T-helper 2 cell treated with Interferon-gamma antibody and Interleukin-4, amounts not matched to agents 5 μg/mL and 100 μg/mL, for 36 hours (primary cell): Measurements from ENCODE around the gene PYGB.

Experiments
- DNase-seq: peaks from one replicate; pipeline ENCODE4 v3.0.0; 2021; ENCODE audit warnings: low spot score
- H3K27ac Mint-ChIP-seq: one replicate; pipeline ENCODE4 v1.8.0; 2021; ENCODE audit warnings: mild to moderate bottlenecking, mixed read lengths
- H3K27me3 Mint-ChIP-seq: one replicate; pipeline ENCODE4 v1.8.0; 2021; ENCODE audit warnings: low read depth, mixed read lengths
- H3K36me3 Mint-ChIP-seq: one replicate; pipeline ENCODE4 v1.8.0; 2021; ENCODE audit warnings: low read depth, mixed read lengths
- H3K4me1 Mint-ChIP-seq: one replicate; pipeline ENCODE4 v1.8.0; 2021; ENCODE audit warnings: low read depth, mixed read lengths
- H3K4me3 Mint-ChIP-seq: one replicate; pipeline ENCODE4 v1.8.0; 2022; ENCODE audit warnings: mild to moderate bottlenecking, moderate library complexity, mixed read lengths
- H3K9me3 Mint-ChIP-seq: one replicate; pipeline ENCODE4 v1.8.0; 2021; ENCODE audit warnings: mixed read lengths

The PYGB gene

DNA sequence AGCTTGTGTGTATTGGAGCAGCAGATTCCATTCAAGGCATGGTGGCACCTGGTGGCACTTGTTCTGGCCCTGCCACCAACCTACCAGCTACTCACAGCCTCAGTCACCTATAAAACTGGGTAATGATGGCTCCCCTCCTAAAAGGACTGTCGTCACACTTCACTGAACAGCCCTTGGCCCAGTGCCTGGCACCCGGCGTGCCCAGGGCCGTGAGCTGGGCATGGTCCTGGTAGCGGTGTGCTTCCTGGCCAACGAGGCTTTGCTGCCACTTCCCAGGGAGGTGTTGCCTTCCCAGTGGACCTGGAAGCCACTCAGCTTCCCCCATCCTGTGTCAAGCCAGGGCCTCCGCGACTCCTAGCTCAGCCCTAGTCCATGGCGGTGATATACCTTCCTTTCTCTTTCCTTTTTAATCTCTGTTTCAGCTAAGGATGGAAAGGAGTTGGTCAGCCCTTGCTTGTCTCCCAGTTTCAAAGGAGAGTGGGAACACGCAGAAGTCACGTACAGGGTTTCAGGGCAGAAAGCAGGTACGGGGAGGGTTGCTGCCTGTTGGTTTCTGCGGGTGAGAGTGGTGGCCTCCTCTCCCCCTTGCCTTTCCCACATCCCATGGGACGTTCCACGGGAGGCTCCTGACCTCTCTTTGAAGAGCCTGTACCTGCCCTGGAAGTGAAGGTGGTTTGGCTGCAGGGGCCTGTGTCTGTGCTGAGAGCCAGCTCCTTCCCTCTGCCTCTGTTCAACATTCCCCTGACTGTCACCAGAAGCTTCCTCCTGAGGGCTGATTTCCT, 26.9 kb upstream of the PYGB start:
- Mint-ChIP-seq H3K9me3 (no peaks in the 10 kb centered on the region), H3K27me3 (no peaks in the 10 kb centered on the region), H3K27ac (no peak overlapping the region)

DNA sequence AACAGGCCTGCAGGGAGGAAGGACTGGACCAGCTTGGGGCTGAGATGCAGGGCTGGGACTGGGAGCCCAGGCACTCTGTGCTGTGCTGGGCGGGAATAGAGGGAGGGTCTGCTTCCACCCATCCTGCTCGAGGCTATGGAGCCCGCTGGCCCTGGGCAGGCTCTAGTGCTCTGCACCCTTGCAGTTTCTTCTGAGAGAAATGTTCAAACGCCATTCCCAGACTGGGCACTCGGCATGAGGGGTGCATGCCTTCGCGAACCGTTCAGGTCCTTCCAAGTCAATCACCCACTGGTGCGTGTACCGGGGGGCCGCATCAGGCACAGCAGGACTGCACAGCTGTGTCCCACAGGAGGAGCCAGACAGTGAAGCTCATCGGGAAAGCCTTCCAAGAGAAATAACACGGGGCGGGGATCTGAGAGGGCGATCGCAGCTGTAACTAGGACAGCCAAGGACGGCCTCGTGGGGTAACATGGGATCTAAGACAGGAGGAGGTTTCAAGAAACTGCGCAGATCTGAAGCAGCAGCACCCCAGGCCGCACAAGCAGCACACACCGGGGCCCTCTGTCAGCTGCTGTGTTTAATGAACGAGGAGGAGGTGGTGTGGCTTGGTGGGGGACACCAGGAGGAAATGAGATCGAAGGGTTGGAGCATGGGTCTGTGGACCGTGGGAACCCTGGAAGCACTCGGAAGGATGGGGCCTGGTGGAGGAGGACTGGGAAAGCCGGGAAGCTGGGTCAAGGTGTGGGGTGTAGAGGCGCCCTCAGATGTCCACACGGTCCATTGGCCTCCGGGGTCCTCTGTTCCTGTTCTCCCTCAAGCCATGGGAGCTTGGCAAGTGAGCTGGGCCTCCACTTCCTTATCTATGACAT, 26.1 kb upstream of the PYGB start:
- H3K9me3 Mint-ChIP-seq, result no peaks in the 10 kb centered on the region
- no peaks in the 10 kb centered on the region for H3K27me3 Mint-ChIP-seq
- H3K36me3 Mint-ChIP-seq, result no peaks in the 10 kb centered on the region
- H3K27ac Mint-ChIP-seq, result no peak overlapping the region
- no peak overlapping the region for H3K4me3 Mint-ChIP-seq
- peaks cover 3% of the 10 kb centered on the region for H3K4me1 Mint-ChIP-seq
- DNase-seq, result no peak

More for the DNA sequence above, 26.9 kb upstream of the PYGB start:
- Mint-ChIP-seq H3K36me3 (no peaks in the 10 kb centered on the region), H3K4me1 (peaks cover 3% of the 10 kb centered on the region), H3K4me3 (no peak overlapping the region)
- DNase-seq, result no peak

DNA sequence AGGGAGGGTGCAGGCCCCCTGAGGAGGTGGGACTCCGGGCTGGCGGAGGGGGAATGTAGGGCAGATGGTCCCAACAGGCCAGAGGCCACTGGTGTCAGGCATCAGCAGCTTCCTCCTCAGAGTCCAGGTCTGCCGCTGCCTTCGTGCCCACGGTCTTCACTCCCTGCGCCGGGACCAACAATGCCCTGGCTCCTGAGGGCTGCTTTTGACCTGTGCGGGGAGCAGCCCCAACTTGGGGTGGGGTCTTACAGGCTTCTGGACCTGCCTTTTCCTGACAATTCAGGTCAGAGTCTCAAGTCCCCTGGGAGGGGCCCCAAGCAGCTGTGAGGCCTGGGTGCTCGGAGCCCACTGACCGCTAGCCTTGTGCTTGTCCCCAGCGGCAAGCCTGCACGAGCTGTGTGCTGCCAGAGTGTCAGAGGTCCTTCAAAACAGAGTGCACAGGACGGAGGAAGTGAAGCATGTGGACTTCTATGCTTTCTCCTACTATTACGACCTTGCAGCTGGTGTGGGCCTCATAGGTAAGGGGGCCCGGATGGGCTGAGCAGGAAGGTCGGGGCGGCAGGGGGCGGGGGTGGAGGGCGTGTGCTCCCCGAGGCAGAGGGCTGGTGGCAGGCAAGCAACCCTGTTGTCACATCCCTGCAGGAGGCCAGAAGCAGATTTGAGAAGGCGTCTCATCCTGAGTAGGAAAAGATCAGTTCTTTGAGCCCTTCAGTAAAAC, 25.3 kb upstream of the PYGB start:
- no peaks in the 10 kb centered on the region for H3K9me3 Mint-ChIP-seq
- no peaks in the 10 kb centered on the region for H3K27me3 Mint-ChIP-seq
- DNase-seq, result no peak
- H3K36me3 Mint-ChIP-seq, result no peaks in the 10 kb centered on the region
- H3K27ac Mint-ChIP-seq, result no peak overlapping the region
- peaks cover 3% of the 10 kb centered on the region for H3K4me1 Mint-ChIP-seq
- H3K4me3 Mint-ChIP-seq, result no peak overlapping the region

DNA sequence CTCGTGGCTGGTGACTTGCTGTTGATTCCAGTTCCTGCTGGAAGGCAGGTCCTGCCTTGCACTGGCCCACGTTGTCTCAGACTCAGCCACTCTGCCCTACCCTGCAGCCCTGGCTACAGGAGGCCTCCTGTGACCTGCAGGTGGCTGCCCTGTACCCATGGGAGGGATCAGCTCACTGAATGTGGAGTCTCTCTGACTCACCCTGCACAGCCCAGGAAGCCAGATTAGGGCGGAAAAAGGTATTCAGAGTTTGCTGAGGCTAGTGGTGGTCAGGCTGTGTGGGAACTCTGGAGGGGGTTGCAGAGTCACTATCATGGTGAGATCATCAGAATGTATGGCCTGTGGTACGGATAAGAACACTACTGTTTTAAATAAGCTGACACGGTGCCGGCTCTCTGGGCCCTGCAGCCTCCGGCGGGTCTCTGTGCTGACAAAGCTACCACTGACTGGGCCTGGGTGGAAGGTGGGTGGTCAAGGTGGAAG, 24.7 kb upstream of the PYGB start:
- Mint-ChIP-seq H3K4me3 (no peak overlapping the region), H3K36me3 (no peaks in the 10 kb centered on the region), H3K4me1 (peaks cover 3% of the 10 kb centered on the region), H3K9me3 (no peaks in the 10 kb centered on the region), H3K27me3 (no peaks in the 10 kb centered on the region), H3K27ac (no peak overlapping the region)
- DNase-seq, result peak; percentile 72

DNA sequence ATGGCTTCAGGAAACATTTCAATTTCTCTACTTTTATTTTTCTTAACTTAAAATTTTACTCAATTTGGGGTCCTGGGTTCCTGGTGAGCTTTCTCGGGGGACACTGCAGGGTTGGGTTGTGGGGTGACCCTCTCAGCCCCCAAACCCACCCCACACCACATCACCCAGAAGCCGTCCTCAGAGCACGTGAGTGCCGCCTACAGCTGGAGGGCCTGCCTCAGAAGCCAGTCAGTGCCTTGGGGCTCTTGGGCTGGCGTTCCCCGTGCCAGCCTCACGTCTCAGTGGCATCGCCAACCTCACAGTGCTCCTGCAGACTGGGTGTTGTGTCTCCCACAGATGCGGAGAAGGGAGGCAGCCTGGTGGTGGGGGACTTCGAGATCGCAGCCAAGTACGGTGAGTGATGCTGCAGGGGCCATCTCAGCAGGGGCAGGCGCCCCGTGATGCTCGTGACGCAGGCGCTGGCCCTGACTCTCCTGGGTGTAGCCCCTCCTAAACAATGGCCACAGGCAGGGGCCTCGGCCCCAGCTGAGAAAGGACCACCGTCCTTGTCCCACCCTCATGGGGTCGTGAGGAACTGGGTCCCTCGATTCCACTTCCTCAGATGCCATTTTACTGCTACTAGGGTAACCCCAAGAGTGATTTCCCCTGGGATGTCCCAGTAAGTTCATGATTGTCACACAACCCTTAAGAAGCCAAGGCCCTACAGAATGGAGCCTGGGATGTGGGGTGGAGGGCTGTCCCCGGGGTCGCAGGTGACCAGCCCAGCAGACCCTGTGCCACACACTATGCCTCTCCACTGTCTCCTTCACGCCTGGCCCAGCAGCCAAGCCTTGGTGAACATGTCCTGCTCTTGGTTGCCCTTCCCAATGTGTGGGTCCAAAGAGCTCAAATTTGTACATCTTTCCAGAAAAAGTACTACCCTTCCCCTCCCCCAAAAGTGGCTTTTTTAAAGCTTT, 23.8 kb upstream of the PYGB start:
- no peaks in the 10 kb centered on the region for H3K36me3 Mint-ChIP-seq
- peaks cover 3% of the 10 kb centered on the region for H3K4me1 Mint-ChIP-seq
- no peaks in the 10 kb centered on the region for H3K27me3 Mint-ChIP-seq
- H3K9me3 Mint-ChIP-seq, result no peaks in the 10 kb centered on the region
- H3K4me3 Mint-ChIP-seq, result no peak overlapping the region
- no peak for DNase-seq
- H3K27ac Mint-ChIP-seq, result no peak overlapping the region

DNA sequence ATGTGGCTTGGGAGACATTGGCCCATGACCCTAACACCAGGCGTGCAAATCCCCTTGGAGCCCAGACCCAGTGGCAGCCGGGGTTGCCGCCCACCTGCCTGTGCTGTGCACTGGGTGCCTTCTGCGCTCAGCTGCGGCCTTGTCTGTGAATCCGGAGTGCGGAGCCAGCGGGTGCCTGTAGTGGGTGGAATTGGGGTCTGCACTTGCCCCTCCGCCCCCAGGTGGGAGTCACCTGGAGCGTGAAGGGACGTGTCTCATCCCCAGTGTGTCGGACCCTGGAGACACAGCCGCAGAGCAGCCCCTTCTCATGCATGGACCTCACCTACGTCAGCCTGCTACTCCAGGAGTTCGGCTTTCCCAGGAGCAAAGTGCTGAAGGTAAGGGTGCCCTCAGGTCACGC, 22.9 kb upstream of the PYGB start:
- H3K4me3 Mint-ChIP-seq, result no peak overlapping the region
- H3K4me1 Mint-ChIP-seq, result peaks cover 3% of the 10 kb centered on the region
- H3K36me3 Mint-ChIP-seq, result no peaks in the 10 kb centered on the region
- no peak for DNase-seq
- no peaks in the 10 kb centered on the region for H3K9me3 Mint-ChIP-seq
- no peaks in the 10 kb centered on the region for H3K27me3 Mint-ChIP-seq
- no peak overlapping the region for H3K27ac Mint-ChIP-seq

DNA sequence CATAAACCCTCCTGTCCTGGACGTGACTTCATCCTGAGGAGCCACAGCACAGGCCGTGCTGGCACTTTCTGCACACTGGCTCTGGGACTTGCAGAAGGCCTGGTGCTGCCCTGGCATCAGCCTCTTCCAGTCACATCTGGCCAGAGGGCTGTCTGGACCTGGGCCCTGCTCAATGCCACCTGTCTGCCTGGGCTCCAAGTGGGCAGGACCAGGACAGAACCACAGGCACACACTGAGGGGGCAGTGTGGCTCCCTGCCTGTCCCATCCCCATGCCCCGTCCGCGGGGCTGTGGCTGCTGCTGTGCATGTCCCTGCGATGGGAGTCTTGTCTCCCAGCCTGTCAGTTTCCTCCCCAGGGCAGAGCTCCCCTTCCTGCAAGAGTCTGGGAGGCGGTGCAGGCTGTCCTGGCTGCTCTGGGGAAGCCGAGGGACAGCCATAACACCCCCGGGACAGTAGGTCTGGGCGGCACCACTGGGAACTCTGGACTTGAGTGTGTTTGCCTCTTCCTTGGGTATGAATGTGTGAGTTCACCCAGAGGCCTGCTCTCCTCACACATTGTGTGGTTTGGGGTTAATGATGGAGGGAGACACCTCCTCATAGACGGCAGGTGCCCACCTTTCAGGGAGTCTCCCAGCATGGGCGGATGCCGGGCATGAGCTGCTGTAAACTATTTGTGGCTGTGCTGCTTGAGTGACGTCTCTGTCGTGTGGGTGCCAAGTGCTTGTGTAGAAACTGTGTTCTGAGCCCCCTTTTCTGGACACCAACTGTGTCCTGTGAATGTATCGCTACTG, 22.0 kb upstream of the PYGB start:
- Mint-ChIP-seq H3K9me3 (no peaks in the 10 kb centered on the region), H3K4me3 (no peak overlapping the region), H3K27me3 (no peaks in the 10 kb centered on the region), H3K36me3 (no peaks in the 10 kb centered on the region), H3K27ac (no peak overlapping the region), H3K4me1 (peaks cover 3% of the 10 kb centered on the region)
- no peak for DNase-seq

DNA sequence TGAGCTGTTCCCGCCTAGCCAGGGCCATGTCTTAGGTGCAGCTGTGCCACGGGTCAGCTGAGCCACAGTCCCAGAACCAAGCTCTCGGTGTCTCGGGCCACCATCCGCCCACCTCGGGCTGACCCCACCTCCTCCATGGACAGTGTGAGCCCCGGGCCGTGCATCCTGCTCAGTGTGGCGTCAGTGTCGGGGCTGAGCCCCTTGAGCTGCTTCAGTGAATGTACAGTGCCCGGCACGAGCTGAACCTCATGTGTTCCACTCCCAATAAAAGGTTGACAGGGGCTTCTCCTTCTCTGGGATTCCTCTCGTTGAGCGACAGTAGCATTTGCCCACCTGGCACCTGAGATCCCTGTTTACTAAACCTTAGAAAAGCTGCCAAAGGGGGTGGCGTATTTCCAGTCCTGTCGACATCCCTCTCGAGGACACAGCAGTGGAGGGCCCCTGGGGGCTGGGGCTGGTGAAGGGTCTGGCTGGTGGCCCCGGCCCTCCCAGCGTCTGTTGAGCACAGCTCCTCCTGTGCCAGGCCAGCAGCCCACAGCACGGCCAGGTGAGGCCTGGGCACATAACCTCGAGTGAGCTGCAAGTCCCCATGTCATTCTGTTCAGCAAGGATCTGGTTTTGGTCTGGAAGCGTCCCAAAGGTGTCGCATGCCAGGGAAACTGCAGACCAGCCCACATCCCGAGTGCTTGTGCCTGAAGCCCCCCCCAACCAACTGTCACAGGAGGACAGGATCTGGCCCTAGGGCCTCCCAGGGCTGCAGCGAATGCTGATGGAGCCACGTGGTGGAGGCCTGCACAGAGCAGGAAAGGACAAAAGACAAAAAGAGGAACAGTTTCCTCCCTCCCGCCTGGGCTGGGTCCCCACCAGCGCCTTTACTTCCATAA, 21.2 kb upstream of the PYGB start:
- no peak overlapping the region for H3K27ac Mint-ChIP-seq
- DNase-seq, result no peak
- H3K4me3 Mint-ChIP-seq, result no peak overlapping the region
- no peaks in the 10 kb centered on the region for H3K36me3 Mint-ChIP-seq
- H3K4me1 Mint-ChIP-seq, result peaks cover 3% of the 10 kb centered on the region
- no peaks in the 10 kb centered on the region for H3K9me3 Mint-ChIP-seq
- no peaks in the 10 kb centered on the region for H3K27me3 Mint-ChIP-seq

DNA sequence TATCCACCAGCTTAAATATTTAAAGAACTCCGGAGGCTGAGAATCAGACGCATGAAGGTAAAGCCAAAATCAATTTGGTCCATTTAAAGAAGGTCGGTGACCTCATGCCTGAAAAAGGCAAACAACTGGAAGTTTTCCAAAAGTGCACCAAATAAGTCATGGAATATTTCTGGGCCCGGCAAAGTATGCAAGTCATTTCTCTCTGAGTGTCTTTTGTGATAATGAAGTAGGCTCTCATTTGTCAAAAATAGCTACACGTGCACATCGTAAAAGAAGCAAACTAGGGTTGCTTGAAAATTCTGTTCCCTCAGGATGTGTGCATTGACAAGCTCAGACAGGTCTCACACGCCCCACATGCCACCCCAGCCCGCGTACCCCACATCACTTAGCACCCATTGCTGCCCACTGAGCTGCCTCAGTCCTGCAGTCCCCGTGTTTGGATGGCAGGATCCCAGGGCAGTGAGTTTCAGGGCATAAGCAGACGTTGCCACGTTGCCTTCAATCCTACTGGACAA, 20.5 kb upstream of the PYGB start:
- Mint-ChIP-seq H3K9me3 (no peaks in the 10 kb centered on the region), H3K4me3 (no peak overlapping the region), H3K4me1 (peaks cover 3% of the 10 kb centered on the region), H3K27me3 (no peaks in the 10 kb centered on the region), H3K27ac (no peak overlapping the region), H3K36me3 (no peaks in the 10 kb centered on the region)
- no peak for DNase-seq

DNA sequence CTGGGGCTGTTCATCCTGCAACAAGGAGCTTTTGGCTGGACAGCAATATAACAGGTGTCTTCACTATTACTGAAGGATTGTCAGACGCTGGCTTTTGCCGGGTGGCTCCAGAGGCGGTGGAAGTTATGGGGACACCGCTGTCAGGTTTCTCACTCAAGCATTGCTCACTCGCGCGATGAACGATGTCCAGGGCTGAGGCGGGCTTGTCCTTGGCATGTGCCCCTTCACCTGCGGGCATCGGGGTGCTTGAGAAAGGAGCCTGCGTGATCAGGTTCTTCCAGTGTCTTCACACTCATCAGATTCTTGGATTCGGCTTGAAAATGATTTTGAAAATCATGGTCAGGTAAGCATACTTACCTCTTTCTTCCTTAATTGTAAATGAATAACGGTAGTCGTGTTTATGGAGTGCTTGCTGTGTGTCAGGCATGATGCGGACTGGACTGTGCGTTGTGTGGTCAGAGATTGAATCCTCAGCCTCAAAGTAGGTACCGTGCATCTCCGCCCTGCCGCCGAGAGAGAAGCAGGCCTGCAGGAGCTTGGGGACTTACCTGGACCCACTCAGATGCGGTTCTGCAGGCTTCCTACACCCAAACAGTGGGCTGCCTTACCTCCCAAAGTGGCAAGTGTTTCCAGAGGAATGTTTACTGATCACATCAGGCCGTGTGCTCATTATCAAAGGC, 18.3 kb upstream of the PYGB start:
- Mint-ChIP-seq H3K9me3 (no peaks in the 10 kb centered on the region), H3K36me3 (no peaks in the 10 kb centered on the region), H3K4me1 (no peaks in the 10 kb centered on the region), H3K27ac (no peak overlapping the region), H3K4me3 (no peak overlapping the region), H3K27me3 (no peaks in the 10 kb centered on the region)
- no peak for DNase-seq

DNA sequence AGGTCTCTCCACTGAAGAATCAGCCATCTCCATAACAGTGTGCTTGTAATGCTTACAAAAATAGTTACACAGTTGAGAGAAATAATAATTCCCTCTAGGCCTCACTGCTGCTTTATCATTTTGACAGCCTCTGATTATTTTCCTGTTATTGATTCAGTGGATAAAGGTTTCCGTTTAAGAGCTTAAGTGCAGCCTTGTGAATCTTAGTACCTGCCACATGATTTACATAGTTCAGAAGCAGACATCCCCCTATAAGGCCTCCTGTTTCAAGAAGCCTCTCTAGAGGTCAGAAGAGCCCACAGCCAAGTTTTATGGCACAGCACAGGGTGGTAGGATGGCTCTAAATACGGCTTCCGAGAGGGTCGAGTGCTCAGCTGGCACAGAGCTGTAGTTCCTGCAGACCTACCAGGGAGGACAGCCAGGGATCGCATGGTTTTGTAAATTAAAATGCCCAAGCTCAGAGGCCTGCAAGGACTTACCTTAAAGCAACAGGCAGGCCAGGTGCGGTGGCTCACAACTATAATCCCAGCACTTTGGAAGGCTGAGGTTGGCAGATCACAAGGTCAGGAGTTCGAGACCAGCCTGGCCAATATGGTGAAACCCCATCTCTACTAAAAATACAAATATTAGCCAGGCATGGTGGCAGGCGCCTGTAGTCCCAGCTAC, 17.6 kb upstream of the PYGB start:
- Mint-ChIP-seq H3K4me3 (no peak overlapping the region), H3K36me3 (no peaks in the 10 kb centered on the region), H3K9me3 (no peaks in the 10 kb centered on the region), H3K27ac (no peak overlapping the region), H3K4me1 (no peaks in the 10 kb centered on the region), H3K27me3 (no peaks in the 10 kb centered on the region)
- no peak for DNase-seq
